Uterus (tissue), 2 donors: ENCODE data around the gene PRIMA1.

Source experiments
- POLR2A ChIP-seq, 2 donors: fragments of 450-650 bp; IDR thresholded peaks; one replicate each; pipeline ENCODE4 v1.6.1; 2016; ENCODE audit warnings: antibody characterized with exemption in 2 of 2, mild to moderate bottlenecking in 1 of 2, moderate library complexity in 1 of 2
- TF ChIP-seq, protein P1 (sequence below), 4 experiments: fragments of 200-600 bp in 2 of 4; fragments of 450-650 bp in 2 of 4; sonication (generic) in 2 of 4; IDR thresholded peaks; one replicate each; pipeline ENCODE4 v1.5.1; 2016 to 2019; ENCODE audit warnings: antibody characterized with exemption in 4 of 4, mild to moderate bottlenecking in 2 of 4, moderate library complexity in 1 of 4

GRCh38 chr14:93682459-93682858 lies 105.8 kb downstream of the PRIMA1 start:
- TF ChIP-seq, protein P1, sequence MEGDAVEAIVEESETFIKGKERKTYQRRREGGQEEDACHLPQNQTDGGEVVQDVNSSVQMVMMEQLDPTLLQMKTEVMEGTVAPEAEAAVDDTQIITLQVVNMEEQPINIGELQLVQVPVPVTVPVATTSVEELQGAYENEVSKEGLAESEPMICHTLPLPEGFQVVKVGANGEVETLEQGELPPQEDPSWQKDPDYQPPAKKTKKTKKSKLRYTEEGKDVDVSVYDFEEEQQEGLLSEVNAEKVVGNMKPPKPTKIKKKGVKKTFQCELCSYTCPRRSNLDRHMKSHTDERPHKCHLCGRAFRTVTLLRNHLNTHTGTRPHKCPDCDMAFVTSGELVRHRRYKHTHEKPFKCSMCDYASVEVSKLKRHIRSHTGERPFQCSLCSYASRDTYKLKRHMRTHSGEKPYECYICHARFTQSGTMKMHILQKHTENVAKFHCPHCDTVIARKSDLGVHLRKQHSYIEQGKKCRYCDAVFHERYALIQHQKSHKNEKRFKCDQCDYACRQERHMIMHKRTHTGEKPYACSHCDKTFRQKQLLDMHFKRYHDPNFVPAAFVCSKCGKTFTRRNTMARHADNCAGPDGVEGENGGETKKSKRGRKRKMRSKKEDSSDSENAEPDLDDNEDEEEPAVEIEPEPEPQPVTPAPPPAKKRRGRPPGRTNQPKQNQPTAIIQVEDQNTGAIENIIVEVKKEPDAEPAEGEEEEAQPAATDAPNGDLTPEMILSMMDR (IDR thresholded peaks at IDR 0.05) = no peak
- TF ChIP-seq POLR2A (IDR thresholded peaks at IDR 0.05) = no peak
